Right atrium auricular region (tissue), 2 donors: Measurements from ENCODE around the gene SPATS2L. TPM values are rescaled to one million over a fixed set of nuclear protein-coding genes. Genes with fewer than 3 reads are reported as not detected.

ENCODE experiments used
- DNase-seq: peaks from one replicate; pipeline ENCODE4 v3.0.0-alpha.2; 2019; ENCODE audit warnings: low spot score
- H3K27ac ChIP-seq, 2 donors: fragments of 200-600 bp; sonication (generic); 1 replicate in 1 of 2; 2 replicates in 1 of 2; pipeline ENCODE4 v1.5.1; 2016 to 2019
- H3K27me3 ChIP-seq, 2 donors: fragments of 200-600 bp; sonication (generic); one replicate each; pipeline versions ENCODE4 v1.5.1 to v1.6.0; 2017 to 2019
- H3K36me3 ChIP-seq: fragments of 200-600 bp; sonication (generic); one replicate; pipeline ENCODE4 v1.5.1; 2016
- H3K4me1 ChIP-seq, 2 donors: fragments of 200-600 bp; sonication (generic); one replicate each; pipeline versions ENCODE4 v1.5.1 to v1.6.0; 2017 to 2019
- H3K4me3 ChIP-seq, 2 donors: fragments of 200-600 bp; sonication (generic); 1 replicate in 1 of 2; 2 replicates in 1 of 2; pipeline ENCODE4 v1.5.1; 2017 to 2019; ENCODE audit warnings: mild to moderate bottlenecking in 1 of 2, moderate library complexity in 1 of 2
- H3K9me3 ChIP-seq, 2 donors: fragments of 200-600 bp; sonication (generic); one replicate each; pipeline ENCODE4 v1.5.1; 2019
- total RNA-seq, 2 donors: library from RNA; depleted of rRNA; stranded (reverse); fragments of >200 nt; gene quantifications; one replicate each; pipeline ENCODE4 v1.1.0, GENCODE V29; 2016
- TF ChIP-seq, protein P1 (sequence below), 2 donors: fragments of 200-600 bp; sonication (generic); IDR thresholded peaks; one replicate each; pipeline ENCODE4 v1.5.1; 2019; ENCODE audit warnings: antibody characterized with exemption in 2 of 2

SPATS2L gene
- total RNA-seq, 2 donors from 2014 or later: 103 to 126 TPM

DNA sequence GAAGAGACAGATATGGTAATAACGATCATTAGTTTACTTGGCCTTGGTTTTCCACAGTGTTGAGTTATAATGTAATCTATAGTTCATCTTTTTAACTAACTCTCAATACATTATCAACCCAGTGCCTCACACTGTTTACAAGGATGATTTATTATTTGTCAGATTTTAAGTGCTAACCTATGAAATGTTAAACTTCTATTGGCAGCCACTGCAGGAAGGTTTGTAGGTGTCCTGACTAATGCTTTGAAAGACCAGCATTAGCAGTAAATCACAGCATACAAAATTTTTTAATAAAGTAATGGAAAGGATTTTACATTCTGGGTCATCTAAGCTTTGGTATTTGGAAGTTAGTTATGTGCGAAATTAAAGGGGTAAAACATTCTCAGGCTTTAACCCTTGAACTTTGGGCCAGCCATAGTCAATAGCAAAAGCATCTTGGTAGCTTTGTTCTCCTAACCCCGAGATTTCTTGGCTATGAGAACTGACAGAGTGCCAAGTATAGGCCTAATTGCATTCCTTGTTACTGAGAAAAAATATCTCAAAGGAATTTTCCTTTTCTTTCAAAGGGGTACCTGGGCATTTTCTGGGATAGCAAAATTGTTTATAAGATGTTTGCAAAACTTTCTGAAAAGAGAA is 30.6 kb downstream of the SPATS2L start:
- TF ChIP-seq, protein P1, sequence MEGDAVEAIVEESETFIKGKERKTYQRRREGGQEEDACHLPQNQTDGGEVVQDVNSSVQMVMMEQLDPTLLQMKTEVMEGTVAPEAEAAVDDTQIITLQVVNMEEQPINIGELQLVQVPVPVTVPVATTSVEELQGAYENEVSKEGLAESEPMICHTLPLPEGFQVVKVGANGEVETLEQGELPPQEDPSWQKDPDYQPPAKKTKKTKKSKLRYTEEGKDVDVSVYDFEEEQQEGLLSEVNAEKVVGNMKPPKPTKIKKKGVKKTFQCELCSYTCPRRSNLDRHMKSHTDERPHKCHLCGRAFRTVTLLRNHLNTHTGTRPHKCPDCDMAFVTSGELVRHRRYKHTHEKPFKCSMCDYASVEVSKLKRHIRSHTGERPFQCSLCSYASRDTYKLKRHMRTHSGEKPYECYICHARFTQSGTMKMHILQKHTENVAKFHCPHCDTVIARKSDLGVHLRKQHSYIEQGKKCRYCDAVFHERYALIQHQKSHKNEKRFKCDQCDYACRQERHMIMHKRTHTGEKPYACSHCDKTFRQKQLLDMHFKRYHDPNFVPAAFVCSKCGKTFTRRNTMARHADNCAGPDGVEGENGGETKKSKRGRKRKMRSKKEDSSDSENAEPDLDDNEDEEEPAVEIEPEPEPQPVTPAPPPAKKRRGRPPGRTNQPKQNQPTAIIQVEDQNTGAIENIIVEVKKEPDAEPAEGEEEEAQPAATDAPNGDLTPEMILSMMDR (IDR thresholded peaks at IDR 0.05): no peak
- Histone ChIP-seq H3K9me3 (no peaks in the 10 kb centered on the region), H3K27ac (no peak overlapping the region), H3K4me1 (peaks cover 0 to 40% of the 10 kb centered on the region in 2 donors), H3K36me3 (no peaks in the 10 kb centered on the region), H3K27me3 (no peaks in the 10 kb centered on the region), H3K4me3 (no peak overlapping the region)
- DNase-seq: no peak

DNA sequence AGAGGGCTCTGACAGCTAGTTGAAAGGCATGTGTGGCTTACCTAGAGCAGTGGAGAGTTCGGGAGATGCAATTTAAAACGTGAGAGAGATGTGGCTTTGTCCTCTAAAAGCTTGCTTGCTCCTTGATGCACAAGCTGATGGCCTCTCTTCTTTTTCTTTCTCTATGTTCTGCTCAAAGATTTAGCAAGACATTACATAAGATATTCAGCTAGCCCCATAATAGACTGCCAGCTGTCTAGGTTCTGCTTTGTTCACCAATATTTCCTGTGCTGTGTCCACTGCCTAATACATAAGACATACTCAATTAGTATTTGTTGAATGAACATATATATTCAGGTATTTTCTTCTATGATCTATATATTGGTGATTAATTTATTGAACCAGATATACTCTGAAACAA is 31.1 kb downstream of the SPATS2L start:
- H3K9me3 ChIP-seq: no peaks in the 10 kb centered on the region
- TF ChIP-seq, protein P1 (IDR thresholded peaks at IDR 0.05): no peak
- no peaks in the 10 kb centered on the region for H3K27me3 ChIP-seq
- no peak for DNase-seq
- H3K36me3 ChIP-seq: no peaks in the 10 kb centered on the region
- no peak overlapping the region for H3K4me3 ChIP-seq
- H3K4me1 ChIP-seq: peaks cover 0 to 44% of the 10 kb centered on the region in 2 donors
- H3K27ac ChIP-seq: no peak overlapping the region

DNA sequence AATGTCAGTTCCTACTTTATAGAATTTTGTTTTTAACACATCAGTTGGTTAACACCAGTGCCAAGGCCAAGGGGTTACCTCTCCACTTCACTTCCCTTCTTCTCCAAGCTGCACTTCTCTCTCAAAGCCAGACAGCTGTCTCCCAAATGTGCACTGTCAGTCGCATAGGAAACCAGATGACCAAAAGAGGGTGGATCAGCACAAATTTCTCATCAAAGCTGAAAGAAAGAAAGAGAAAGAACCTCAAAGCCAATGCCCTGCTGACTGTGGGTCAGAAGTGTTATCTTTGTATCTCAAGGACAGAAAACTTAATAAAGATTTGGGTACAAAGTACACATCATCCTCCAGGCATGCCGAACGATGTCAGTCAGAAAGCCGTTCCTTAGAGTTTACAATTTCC is 32.2 kb downstream of the SPATS2L start:
- Histone ChIP-seq H3K27me3 (no peaks in the 10 kb centered on the region), H3K4me3 (no peak overlapping the region), H3K27ac (no peak overlapping the region), H3K36me3 (no peaks in the 10 kb centered on the region), H3K4me1 (peaks cover 0 to 46% of the 10 kb centered on the region in 2 donors), H3K9me3 (no peaks in the 10 kb centered on the region)
- TF ChIP-seq, protein P1 (IDR thresholded peaks at IDR 0.05): no peak
- no peak for DNase-seq

DNA sequence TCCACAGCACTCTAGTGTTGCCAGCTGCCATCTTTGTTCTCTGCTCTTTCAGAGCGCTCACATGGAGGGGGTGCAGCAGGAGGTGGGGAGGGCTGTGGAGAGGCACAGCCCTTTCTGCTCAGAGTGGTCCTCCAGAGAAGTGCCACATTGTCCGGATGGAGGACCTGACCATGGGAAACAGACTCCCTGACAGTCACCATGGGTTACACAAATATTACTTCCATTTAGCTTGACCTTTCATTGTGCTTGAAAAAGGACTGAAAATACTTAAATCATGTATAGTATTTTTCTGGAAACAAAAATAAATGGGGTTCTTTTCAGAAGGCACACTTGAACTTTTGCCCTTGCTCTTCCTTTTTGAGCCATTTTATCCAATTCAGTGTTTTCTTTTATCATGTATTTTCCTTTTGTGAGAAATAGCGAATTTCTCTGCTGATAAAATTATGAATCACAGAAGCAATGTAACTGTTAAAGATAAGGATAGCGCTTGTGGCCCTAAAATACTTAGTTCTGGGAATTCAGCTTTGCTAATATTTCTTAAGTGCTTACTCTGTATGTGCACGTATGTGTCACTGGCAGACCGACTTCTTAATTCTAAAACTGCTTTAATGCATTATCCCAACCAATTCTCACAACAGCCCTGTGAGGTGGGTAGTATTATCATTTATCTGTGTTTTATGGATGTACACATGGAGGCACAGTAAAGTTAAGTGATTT is 34.2 kb downstream of the SPATS2L start:
- no peak overlapping the region for H3K4me3 ChIP-seq
- TF ChIP-seq, protein P1 (IDR thresholded peaks at IDR 0.05): no peak
- H3K27ac ChIP-seq: peak overlapping the region in 1 of 2 donors; percentile 14
- H3K9me3 ChIP-seq: no peaks in the 10 kb centered on the region
- no peaks in the 10 kb centered on the region for H3K27me3 ChIP-seq
- no peaks in the 10 kb centered on the region for H3K36me3 ChIP-seq
- no peak for DNase-seq
- H3K4me1 ChIP-seq: peaks cover 0 to 48% of the 10 kb centered on the region in 2 donors

DNA sequence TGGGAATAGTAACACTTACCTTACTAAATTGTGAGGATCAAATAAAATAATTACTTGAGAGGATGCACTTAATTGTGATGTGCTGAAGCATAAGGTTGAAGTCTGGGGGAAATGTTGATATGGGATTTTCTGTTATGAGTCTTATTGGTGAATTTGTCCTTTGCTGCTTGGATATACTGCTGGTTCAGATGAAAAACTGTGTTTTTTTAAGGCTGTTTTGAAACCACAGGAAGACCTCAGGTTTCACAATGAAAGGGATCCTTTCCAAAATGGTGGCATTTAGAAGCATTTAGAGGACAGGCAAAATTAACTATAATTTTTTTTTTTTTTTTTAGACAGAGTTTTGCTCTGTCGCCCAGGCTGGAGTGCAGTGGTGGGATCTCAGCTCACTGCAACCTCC is 34.9 kb downstream of the SPATS2L start:
- DNase-seq: no peak
- TF ChIP-seq, protein P1 (IDR thresholded peaks at IDR 0.05): no peak
- Histone ChIP-seq H3K4me3 (no peak overlapping the region), H3K4me1 (peaks cover 0 to 53% of the 10 kb centered on the region in 2 donors), H3K27ac (no peak overlapping the region), H3K27me3 (no peaks in the 10 kb centered on the region), H3K36me3 (no peaks in the 10 kb centered on the region), H3K9me3 (no peaks in the 10 kb centered on the region)
